GM06990 (cell line): ENCODE data around the gene B4GALNT3.
A peak's percentile ranks its signal among the peaks of the same experiment; 100 is the strongest.

Experiments used
- DNase-seq: peaks from one replicate; pipeline ENCODE4 v3.0.0-alpha.2; 2011; ENCODE audit not compliant: insufficient read length; ENCODE audit errors: extremely low read depth
- H3K27me3 ChIP-seq: replicated peaks from 2 replicates; pipeline ENCODE4 v1.6.0; 2011; ENCODE audit warnings: low read length; ENCODE audit not compliant: control insufficient read depth, insufficient read depth
- H3K36me3 ChIP-seq: 2 replicates; pipeline ENCODE4 v1.5.1; 2011; ENCODE audit warnings: low read length; ENCODE audit not compliant: control insufficient read depth, insufficient read depth
- H3K4me3 ChIP-seq: replicated peaks from 2 replicates; pipeline ENCODE4 v1.5.1; 2011; ENCODE audit warnings: low read depth, mild to moderate bottlenecking, control low read depth, low read length
- CTCF ChIP-seq: IDR thresholded peaks from 2 replicates; pipeline ENCODE4 v1.5.1; 2011; ENCODE audit warnings: low read length, control low read depth, mild to moderate bottlenecking, inconsistent platforms; ENCODE audit not compliant: insufficient read depth, poor library complexity, severe bottlenecking

B4GALNT3 gene

GRCh38 chr12:565589-566105, 105.9 kb downstream of the B4GALNT3 start:
- no peaks in the 10 kb centered on the region for H3K27me3 ChIP-seq
- no peak for DNase-seq
- no peak overlapping the region for H3K4me3 ChIP-seq
- no peaks in the 10 kb centered on the region; the same call in 1 of the 2 replicates for H3K36me3 ChIP-seq
- no peak for TF ChIP-seq CTCF

- DNase-seq, result no peak
- no peak for TF ChIP-seq CTCF
- Histone ChIP-seq H3K27me3 (no peaks in the 10 kb centered on the region), H3K36me3 (no peaks in the 10 kb centered on the region; the same call in 1 of the 2 replicates), H3K4me3 (no peak overlapping the region)
Observed at GRCh38 chr12:568486-568885, 108.7 kb downstream of the B4GALNT3 start.

- no peaks in the 10 kb centered on the region; the same call in 1 of the 2 replicates for H3K36me3 ChIP-seq
- TF ChIP-seq CTCF, result no peak
- DNase-seq, result no peak
- H3K27me3 ChIP-seq, result no peaks in the 10 kb centered on the region
- H3K4me3 ChIP-seq, result no peak overlapping the region; the same call in 1 of the 2 replicates
Observed at GRCh38 chr12:569091-569676, 109.4 kb downstream of the B4GALNT3 start.

- Histone ChIP-seq H3K4me3 (peak overlapping the region; percentile 56), H3K27me3 (no peaks in the 10 kb centered on the region), H3K36me3 (no peaks in the 10 kb centered on the region; the same call in 1 of the 2 replicates)
- DNase-seq, result peak; percentile 76
- TF ChIP-seq CTCF, result peak; percentile 93
Observed at GRCh38 chr12:569803-570434, 110.2 kb downstream of the B4GALNT3 start.

- Histone ChIP-seq H3K4me3 (no peak overlapping the region; the same call in 1 of the 2 replicates), H3K27me3 (no peaks in the 10 kb centered on the region), H3K36me3 (no peaks in the 10 kb centered on the region; the same call in 1 of the 2 replicates)
- DNase-seq, result no peak
- TF ChIP-seq CTCF, result no peak
Observed at GRCh38 chr12:570435-570920, 110.7 kb downstream of the B4GALNT3 start.
